ENCODE data around the gene APBA2. TPM values are rescaled to one million over a fixed set of nuclear protein-coding genes. Genes with fewer than 3 reads are reported as not detected.

The APBA2 gene
- polyA plus RNA-seq, 1 donor (not counting 4 experiments of a cell fraction or from before 2014, with no cell fraction given), result 5.5 TPM

- Histone ChIP-seq H3K4me3 (ENCODE audit: control insufficient read depth in 2 of 3, extremely low read depth in 1 of 3, insufficient read depth in 2 of 3, low read depth in 1 of 3, low read length in 3 of 3) (no peak overlapping the region), H3K9me1 (ENCODE audit: control insufficient read depth, extremely low read depth, insufficient read depth, low read length) (no peaks in the 10 kb centered on the region), H3K36me3 (ENCODE audit: control insufficient read depth in 2 of 2, extremely low read depth in 1 of 2, insufficient read depth in 2 of 2, low read length in 2 of 2) (no peaks in the 10 kb centered on the region), H3K4me2 (ENCODE audit: control insufficient read depth, extremely low read depth, insufficient read depth, low read depth, low read length) (no peak overlapping the region), H3K27me3 (ENCODE audit: control insufficient read depth, extremely low read depth, insufficient read depth, low read length) (no peaks in the 10 kb centered on the region), H3K9ac (ENCODE audit: control insufficient read depth, extremely low read depth, insufficient read depth, low read length) (no peak overlapping the region), H2AFZ (ENCODE audit: control insufficient read depth, low read length) (no peak overlapping the region), H4K20me1 (ENCODE audit: control insufficient read depth, extremely low read depth, insufficient read depth, low read length) (no peaks in the 10 kb centered on the region), H3K9me3 (ENCODE audit: control insufficient read depth, low read depth, low read length) (peaks cover 4% of the 10 kb centered on the region), H3K27ac (ENCODE audit: control insufficient read depth, insufficient read depth, low read length) (no peak overlapping the region), H3K79me2 (ENCODE audit: control insufficient read depth, insufficient read depth, low read length) (no peaks in the 10 kb centered on the region), H3K4me1 (ENCODE audit: control insufficient read depth, extremely low read depth, insufficient read depth, low read length) (no peaks in the 10 kb centered on the region)
- dilution Hi-C loops (cut with MboI; ENCODE audit: extremely low pct_ligation_motif_present, low sequenced_read_pairs), result no loop called here
- DNase-seq (ENCODE audit: low read depth, low spot score), result no peak
- no peak for TF ChIP-seq CTCF (optimal IDR thresholded peaks at IDR 0.05 in 1 of 3, IDR thresholded peaks at IDR 0.05 in 1 of 3, conservative IDR thresholded peaks at IDR 0.05 in 1 of 3; ENCODE audit: extremely low read depth in 1 of 3, insufficient read depth in 2 of 3, low read length in 3 of 3)
- no peak for TF ChIP-seq EZH2 (IDR thresholded peaks at IDR 0.05; ENCODE audit: low read length)
- no peak for FAIRE-seq
Measured at GRCh38 chr15:28944696-28945300, 59.0 kb downstream of the APBA2 start.

GRCh38 chr15:28945626-28946230 lies 60.0 kb downstream of the APBA2 start:
- H3K36me3 ChIP-seq (ENCODE audit: control insufficient read depth in 2 of 2, extremely low read depth in 1 of 2, insufficient read depth in 2 of 2, low read length in 2 of 2), result no peaks in the 10 kb centered on the region
- no peaks in the 10 kb centered on the region for H3K9me1 ChIP-seq (ENCODE audit: control insufficient read depth, extremely low read depth, insufficient read depth, low read length)
- TF ChIP-seq CTCF (optimal IDR thresholded peaks at IDR 0.05 in 1 of 3, IDR thresholded peaks at IDR 0.05 in 1 of 3, conservative IDR thresholded peaks at IDR 0.05 in 1 of 3; ENCODE audit: extremely low read depth in 1 of 3, insufficient read depth in 2 of 3, low read length in 3 of 3) (no peak), EZH2 (IDR thresholded peaks at IDR 0.05; ENCODE audit: low read length) (no peak)
- peaks cover 4% of the 10 kb centered on the region for H3K9me3 ChIP-seq (ENCODE audit: control insufficient read depth, low read depth, low read length)
- H3K27ac ChIP-seq (ENCODE audit: control insufficient read depth, insufficient read depth, low read length), result no peak overlapping the region
- no peak overlapping the region for H3K4me2 ChIP-seq (ENCODE audit: control insufficient read depth, extremely low read depth, insufficient read depth, low read depth, low read length)
- no peaks in the 10 kb centered on the region for H3K4me1 ChIP-seq (ENCODE audit: control insufficient read depth, extremely low read depth, insufficient read depth, low read length)
- H3K9ac ChIP-seq (ENCODE audit: control insufficient read depth, extremely low read depth, insufficient read depth, low read length), result no peak overlapping the region
- no peak overlapping the region for H2AFZ ChIP-seq (ENCODE audit: control insufficient read depth, low read length)
- no peaks in the 10 kb centered on the region for H3K79me2 ChIP-seq (ENCODE audit: control insufficient read depth, insufficient read depth, low read length)
- no peaks in the 10 kb centered on the region for H4K20me1 ChIP-seq (ENCODE audit: control insufficient read depth, extremely low read depth, insufficient read depth, low read length)
- H3K4me3 ChIP-seq (ENCODE audit: control insufficient read depth in 2 of 3, extremely low read depth in 1 of 3, insufficient read depth in 2 of 3, low read depth in 1 of 3, low read length in 3 of 3), result no peak overlapping the region
- H3K27me3 ChIP-seq (ENCODE audit: control insufficient read depth, extremely low read depth, insufficient read depth, low read length), result no peaks in the 10 kb centered on the region
- FAIRE-seq (no peak), DNase-seq (ENCODE audit: low read depth, low spot score) (no peak)
- dilution Hi-C loops (cut with MboI; ENCODE audit: extremely low pct_ligation_motif_present, low sequenced_read_pairs), result no loop called here
